Transverse colon (tissue), 4 donors: ENCODE measurements around the gene GPR176. TPM values are rescaled to one million over a fixed set of nuclear protein-coding genes. Genes with fewer than 3 reads are reported as not detected.

Experiments used
- DNase-seq: peaks from one replicate; pipeline ENCODE4 v3.0.0-alpha.2; 2019
- H3K27ac ChIP-seq, 4 donors: fragments of 200-600 bp; sonication (generic); 2 replicates each; pipeline ENCODE4 v1.5.1; 2016 to 2018; ENCODE audit warnings: inconsistent platforms in 4 of 4
- H3K27me3 ChIP-seq: fragments of 200-600 bp; sonication (generic); 2 replicates; pipeline ENCODE4 v1.5.1; 2017; ENCODE audit warnings: inconsistent platforms
- H3K36me3 ChIP-seq, 4 donors: fragments of 200-600 bp; sonication (generic); 2 replicates each; pipeline ENCODE4 v1.5.1; 2017 to 2019; ENCODE audit warnings: inconsistent platforms in 4 of 4
- H3K4me1 ChIP-seq, 4 donors: fragments of 200-600 bp; sonication (generic); 2 replicates each; pipeline ENCODE4 v1.5.1; 2017 to 2020; ENCODE audit warnings: inconsistent platforms in 4 of 4
- H3K4me3 ChIP-seq, 4 donors: fragments of 200-600 bp; sonication (generic); 1 replicate in 1 of 4; 2 replicates in 3 of 4; pipeline versions ENCODE4 v1.5.1 to v1.6.1; 2017 to 2019; ENCODE audit warnings: inconsistent platforms in 4 of 4
- H3K9me3 ChIP-seq, 2 donors: fragments of 200-600 bp; sonication (generic); 2 replicates each; pipeline ENCODE4 v1.5.1; 2017 to 2019; ENCODE audit warnings: inconsistent platforms in 2 of 2
- CTCF ChIP-seq, 5 experiments: fragments of 200-600 bp in 3 of 5; fragments of 450-650 bp in 2 of 5; sonication (generic) in 3 of 5; IDR thresholded peaks; 1 replicate in 2 of 5; 2 replicates in 3 of 5; pipeline ENCODE4 v1.5.1; 2016 to 2017; ENCODE audit warnings: antibody characterized with exemption in 5 of 5, inconsistent platforms in 3 of 5, mild to moderate bottlenecking in 2 of 5, moderate library complexity in 1 of 5
- EP300 ChIP-seq: sonication (generic); formaldehyde crosslinking; IDR thresholded peaks from one replicate; pipeline ENCODE4 v1.6.1; 2017; ENCODE audit warnings: antibody characterized with exemption, low read depth
- POLR2A ChIP-seq: fragments of 450-650 bp; IDR thresholded peaks from one replicate; pipeline ENCODE4 v1.6.1; 2016; ENCODE audit warnings: antibody characterized with exemption, mild to moderate bottlenecking, moderate library complexity
- POLR2AphosphoS5 ChIP-seq, 3 donors: sonication (generic); formaldehyde crosslinking; IDR thresholded peaks; one replicate each; pipeline ENCODE4 v1.6.1; 2016; ENCODE audit warnings: antibody characterized with exemption in 3 of 3
- WGBS, 2 donors: methylation state at CpG; one replicate each; pipeline ENCODE4 v1.1.5; 2018; ENCODE audit warnings: low coverage in 1 of 2; 5-methylcytosine and 5-hydroxymethylcytosine counted together
- in situ Hi-C, 4 donors: fragments of 200-750 bp; cut with MboI; loops; one replicate each; pipeline versions ENCODE4 v1.15.0 to v1.15.1; 2017; ENCODE audit warnings: low sequenced_read_pairs in 3 of 4, low pct_ligation_motif_present in 1 of 4, low pct_unique_long_range_greater_than_20kb in 1 of 4
- intact Hi-C: fragments of 100-400 bp; cut with DNase I; formaldehyde crosslinking; loops from one replicate; pipeline ENCODE4 v1.15.1; 2023; ENCODE audit warnings: low total_unique reads
- total RNA-seq, 4 donors: library from RNA; depleted of rRNA; stranded (reverse); fragments of >200 nt; gene quantifications; one replicate each; pipeline ENCODE4 v1.1.0, GENCODE V29; 2016

The GPR176 gene
- total RNA-seq, 4 donors from 2014 or later = 1.6 to 10.9 (median 2.5) TPM; not detected in 1

DNA sequence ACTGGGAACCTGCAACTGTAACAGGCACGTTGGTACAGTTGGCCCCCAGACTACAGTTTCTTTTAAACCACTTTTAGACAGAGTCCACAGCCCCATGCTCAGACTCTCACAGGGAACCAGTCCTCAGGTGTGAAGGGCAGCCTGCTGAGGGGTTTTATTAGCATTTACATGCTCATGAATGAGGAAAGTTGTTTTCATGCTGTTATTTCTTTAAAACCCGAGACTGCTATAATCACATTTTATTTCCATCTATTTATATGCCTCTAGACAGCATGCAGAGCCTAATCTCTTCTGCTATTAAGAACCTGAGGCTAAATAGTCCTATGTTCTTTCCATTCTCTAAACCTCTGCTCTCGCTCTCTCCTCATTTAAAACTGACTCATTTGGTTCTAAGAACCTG is 111.2 kb downstream of the GPR176 start:
- H3K36me3 ChIP-seq = no peaks in the 10 kb centered on the region
- TF ChIP-seq POLR2A = no peak
- no peak for DNase-seq
- in situ Hi-C loops = no loop called here
- H3K27me3 ChIP-seq = no peaks in the 10 kb centered on the region
- H3K9me3 ChIP-seq = no peaks in the 10 kb centered on the region
- H3K4me1 ChIP-seq = no peaks in the 10 kb centered on the region
- H3K4me3 ChIP-seq = no peak overlapping the region
- 64 to 74% methylated on average over 3 of the region's 3 CpGs for WGBS, 2 donors
- intact Hi-C loops = no loop called here
- no peak overlapping the region for H3K27ac ChIP-seq

DNA sequence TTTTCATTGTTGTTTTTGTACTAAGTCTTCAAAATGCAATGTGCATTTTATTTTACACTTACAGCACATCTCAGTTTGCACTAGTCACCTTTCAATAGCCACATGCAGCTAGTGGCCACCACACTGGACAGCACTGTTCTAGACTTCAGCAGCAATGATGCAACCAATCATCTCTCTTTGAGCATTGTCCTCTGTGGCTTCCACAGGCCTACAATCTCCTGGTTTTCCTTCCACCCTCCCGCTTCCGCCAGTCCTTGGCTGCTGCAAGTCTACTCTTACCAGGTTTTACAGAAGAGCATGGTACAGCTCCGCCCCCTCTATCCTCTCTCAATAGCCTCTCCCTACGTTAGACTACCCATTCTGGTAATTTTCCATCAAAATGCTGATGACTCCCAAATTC is 112.3 kb downstream of the GPR176 start:
- Histone ChIP-seq H3K27ac (no peak overlapping the region), H3K4me3 (no peak overlapping the region), H3K9me3 (no peaks in the 10 kb centered on the region), H3K27me3 (no peaks in the 10 kb centered on the region), H3K4me1 (no peaks in the 10 kb centered on the region), H3K36me3 (no peaks in the 10 kb centered on the region)
- intact Hi-C loops = no loop called here
- in situ Hi-C loops = no loop called here
- TF ChIP-seq POLR2AphosphoS5 (IDR thresholded peaks at IDR 0.05) (no peak), EP300 (no peak), POLR2A (no peak), CTCF (IDR thresholded peaks at IDR 0.05) (no peak)
- DNase-seq = no peak
- 71 to 87% methylated on average over 2 to 4 of the region's 4 CpGs for WGBS, 2 donors

DNA sequence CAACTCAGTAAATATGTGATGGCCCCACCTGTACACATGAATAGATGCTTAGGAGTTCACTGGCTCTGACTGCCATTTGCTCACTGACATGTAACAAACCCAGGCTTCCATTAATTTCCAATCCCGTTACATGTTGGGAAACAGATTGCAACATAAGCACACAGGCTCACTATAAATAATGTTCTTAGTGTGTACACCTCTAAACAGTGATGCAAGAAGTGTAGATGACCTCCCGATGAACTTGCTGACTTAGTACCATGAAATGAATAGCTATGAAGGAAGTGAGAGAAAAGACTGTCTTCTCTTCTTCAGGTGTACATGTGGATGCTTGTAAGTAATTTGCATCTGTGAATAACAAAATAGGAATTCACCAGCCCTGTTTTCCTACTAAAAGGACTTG is 116.0 kb downstream of the GPR176 start:
- Histone ChIP-seq H3K27me3 (no peaks in the 10 kb centered on the region), H3K36me3 (no peaks in the 10 kb centered on the region), H3K4me3 (no peak overlapping the region), H3K9me3 (no peaks in the 10 kb centered on the region), H3K4me1 (no peaks in the 10 kb centered on the region), H3K27ac (no peak overlapping the region)
- DNase-seq = no peak
- TF ChIP-seq EP300 = no peak
- no peak for TF ChIP-seq POLR2A
- TF ChIP-seq POLR2AphosphoS5 (IDR thresholded peaks at IDR 0.05) = no peak
- no peak for TF ChIP-seq CTCF (IDR thresholded peaks at IDR 0.05)
- 64 to 73% methylated on average over 2 of the region's 2 CpGs for WGBS, 2 donors
- in situ Hi-C loops (no loop called here), intact Hi-C loops (no loop called here)

DNA sequence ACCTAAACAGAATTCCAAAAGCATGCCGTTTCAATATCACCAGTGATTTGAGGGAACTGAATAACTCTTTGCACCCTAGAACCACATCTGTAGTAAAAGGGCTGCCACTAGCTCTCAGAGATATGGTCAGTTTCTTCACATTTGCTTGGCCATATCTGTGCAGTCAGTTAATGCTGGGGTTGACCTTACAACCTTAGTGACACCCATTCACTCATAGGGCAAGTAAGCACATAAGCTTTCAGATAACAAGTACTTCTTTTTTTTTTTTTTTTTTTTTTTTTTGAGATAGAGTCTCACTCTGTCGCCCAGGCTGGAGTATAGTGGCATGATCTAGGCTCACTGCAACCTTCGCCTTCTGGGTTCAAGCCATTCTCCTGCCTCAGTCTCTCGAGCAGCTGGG is 117.0 kb downstream of the GPR176 start:
- no peaks in the 10 kb centered on the region for H3K36me3 ChIP-seq
- intact Hi-C loops (no loop called here), in situ Hi-C loops (no loop called here)
- WGBS, 2 donors = 92 to 94% methylated on average over 2 to 4 of the region's 4 CpGs
- H3K27me3 ChIP-seq = no peaks in the 10 kb centered on the region
- no peak for DNase-seq
- H3K4me3 ChIP-seq = no peak overlapping the region
- H3K9me3 ChIP-seq = no peaks in the 10 kb centered on the region
- TF ChIP-seq POLR2AphosphoS5 (IDR thresholded peaks at IDR 0.05) = no peak
- no peak for TF ChIP-seq EP300
- no peak for TF ChIP-seq POLR2A
- TF ChIP-seq CTCF (IDR thresholded peaks at IDR 0.05) = no peak
- H3K27ac ChIP-seq = no peak overlapping the region
- H3K4me1 ChIP-seq = no peaks in the 10 kb centered on the region

DNA sequence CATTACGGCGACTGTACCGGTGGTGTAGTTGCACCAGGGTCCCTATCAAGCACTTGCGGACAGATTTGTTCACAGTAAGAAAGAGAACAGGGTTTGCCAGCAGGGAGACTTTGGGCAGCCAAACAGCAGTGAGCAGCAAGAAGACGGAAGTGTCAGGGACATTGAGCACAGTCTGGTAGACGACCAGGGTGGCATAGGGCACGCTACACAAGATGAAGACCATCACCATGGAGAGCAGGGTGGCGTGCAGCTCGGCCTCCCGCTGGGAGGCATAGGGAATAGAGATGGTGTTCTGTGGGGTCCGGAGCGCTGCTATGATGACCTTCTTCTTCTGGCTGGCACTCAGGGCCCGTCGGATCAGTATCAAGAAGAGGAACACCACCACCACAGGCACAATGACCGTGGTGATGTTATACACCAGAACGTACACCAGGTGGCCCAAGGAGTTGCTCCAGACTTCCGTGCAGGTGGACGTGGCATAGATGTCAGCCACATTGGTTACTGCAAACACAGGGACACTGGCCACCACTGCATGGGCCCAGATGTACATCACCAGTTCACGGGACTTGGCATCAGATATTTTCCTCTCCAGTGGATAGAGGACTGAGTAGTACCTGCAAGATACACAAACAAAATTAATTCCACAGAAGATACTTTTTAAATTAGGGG is 118.3 kb downstream of the GPR176 start:
- in situ Hi-C loops (no loop called here), intact Hi-C loops (no loop called here)
- no peak overlapping the region for H3K4me3 ChIP-seq
- H3K27me3 ChIP-seq = no peaks in the 10 kb centered on the region
- H3K36me3 ChIP-seq = no peaks in the 10 kb centered on the region
- no peaks in the 10 kb centered on the region for H3K4me1 ChIP-seq
- no peaks in the 10 kb centered on the region for H3K9me3 ChIP-seq
- H3K27ac ChIP-seq = no peak overlapping the region
- peak; percentile 53 for DNase-seq
- WGBS, 2 donors = 69 to 100% methylated on average over 2 to 19 of the region's 19 CpGs
- TF ChIP-seq POLR2A (no peak), EP300 (no peak), POLR2AphosphoS5 (IDR thresholded peaks at IDR 0.05) (no peak), CTCF (IDR thresholded peaks at IDR 0.05) (peak in 4 of 5 experiments; percentile 39 to 57 (median 45))
